ENCODE data around the gene TACSTD2. TPM values are rescaled to one million over a fixed set of nuclear protein-coding genes. Genes with fewer than 3 reads are reported as not detected.
"Not testable (repeated sequence)": the region's sequence is repeated elsewhere in the genome, so short reads cannot be mapped to it uniquely, and the experiment has no call there.

Gene TACSTD2
- polyA plus RNA-seq, 1 donor from 2014 or later = not detected

- Histone ChIP-seq H2AFZ (ENCODE audit: low read depth, low read length) (no peak overlapping the region), H3K9me3 (ENCODE audit: low read length) (no peaks in the 10 kb centered on the region), H3F3A (ENCODE audit: insufficient read depth, low read length, poor library complexity, severe bottlenecking) (no peaks in the 10 kb centered on the region), H3K27me3 (ENCODE audit: insufficient read depth, low read depth, low read length) (no peaks in the 10 kb centered on the region), H3K79me2 (replicated peaks; ENCODE audit: insufficient read depth, low read length) (no peaks in the 10 kb centered on the region), H3K36me3 (ENCODE audit: insufficient read depth, low read length) (no peaks in the 10 kb centered on the region), H3K9me2 (ENCODE audit: insufficient read depth, low read length) (no peaks in the 10 kb centered on the region), H4K20me1 (ENCODE audit: insufficient read depth) (no peaks in the 10 kb centered on the region), H3K4me3 (ENCODE audit: low read length) (no peak overlapping the region), H3K9ac (ENCODE audit: low read length) (no peak overlapping the region), H3K27ac (ENCODE audit: low read length) (no peak overlapping the region), H3K4me2 (ENCODE audit: low read length) (no peak overlapping the region)
- TF ChIP-seq CTCF (IDR thresholded peaks at IDR 0.05; ENCODE audit: poor library complexity, severe bottlenecking) (no peak), RAD21 (conservative IDR thresholded peaks at IDR 0.05) (no peak), POLR2AphosphoS5 (IDR thresholded peaks at IDR 0.05) (no peak), SMC3 (conservative IDR thresholded peaks at IDR 0.05; ENCODE audit: poor library complexity) (no peak), EP300 (conservative IDR thresholded peaks at IDR 0.05; ENCODE audit: poor library complexity, severe bottlenecking) (no peak), REST (IDR thresholded peaks at IDR 0.05; ENCODE audit: borderline replicate concordance) (no peak), EZH2 (IDR thresholded peaks at IDR 0.05; ENCODE audit: borderline replicate concordance, insufficient read depth, low read length, poor library complexity, severe bottlenecking) (no peak), MXI1 (conservative IDR thresholded peaks at IDR 0.05; ENCODE audit: poor library complexity, severe bottlenecking) (no peak), TAF1 (IDR thresholded peaks at IDR 0.05; ENCODE audit: low read depth) (no peak)
These were observed 25.6 kb downstream of the TACSTD2 start for GRCh38 chr1:58551186-58552140.

GRCh38 chr1:58549291-58549690 is 27.8 kb downstream of the TACSTD2 start:
- not testable (repeated sequence) for H3F3A ChIP-seq (ENCODE audit: insufficient read depth, low read length, poor library complexity, severe bottlenecking); H3K9me3 ChIP-seq (ENCODE audit: low read length); H3K4me2 ChIP-seq (ENCODE audit: low read length); H3K36me3 ChIP-seq (ENCODE audit: insufficient read depth, low read length); H3K9ac ChIP-seq (ENCODE audit: low read length); H2AFZ ChIP-seq (ENCODE audit: low read depth, low read length); H4K20me1 ChIP-seq (ENCODE audit: insufficient read depth); H3K27me3 ChIP-seq (ENCODE audit: insufficient read depth, low read depth, low read length); H3K9me2 ChIP-seq (ENCODE audit: insufficient read depth, low read length); H3K79me2 ChIP-seq (replicated peaks; ENCODE audit: insufficient read depth, low read length); H3K27ac ChIP-seq (ENCODE audit: low read length); H3K4me3 ChIP-seq (ENCODE audit: low read length)
